ENCODE data around the gene ZC3H12A.
A peak's percentile ranks its signal among the peaks of the same experiment; 100 is the strongest.

DNA sequence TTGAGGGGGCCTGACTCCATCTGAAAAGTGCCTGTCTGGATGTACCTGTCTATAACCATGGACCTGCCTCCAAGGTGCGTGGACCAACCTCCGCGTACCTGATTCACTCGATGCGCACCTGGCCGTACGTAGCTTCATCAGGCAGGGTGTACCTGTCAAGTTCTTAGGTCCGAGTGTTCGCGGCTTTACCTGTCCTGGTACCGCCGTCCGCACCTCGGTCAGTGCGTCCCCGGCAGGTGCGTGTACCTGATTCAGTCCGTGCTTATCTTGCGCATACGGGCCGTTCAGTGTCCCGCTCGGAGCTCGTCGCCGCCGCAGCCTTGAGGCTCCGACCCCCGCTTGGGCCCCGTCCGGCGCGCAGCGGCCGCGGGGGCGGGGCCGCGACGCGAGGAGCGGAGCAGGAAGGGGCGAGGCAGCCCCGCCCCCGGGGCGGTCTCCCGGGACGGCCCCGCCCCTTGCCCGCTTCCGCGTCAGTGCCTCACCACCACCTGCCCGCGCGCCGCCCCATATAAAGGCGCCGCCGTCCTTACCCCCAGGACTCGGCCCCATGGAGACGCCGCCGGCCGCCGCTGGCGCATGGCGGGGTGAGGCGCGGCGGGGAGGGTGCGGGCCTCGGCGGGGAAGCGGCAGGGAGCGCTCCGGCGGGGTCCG lies at the start of gene ZC3H12A:
- TF ChIP-seq YY1 (IDR thresholded peaks at IDR 0.05; ENCODE audit: low read depth, low read length) (no peak), CBX5 (IDR thresholded peaks at IDR 0.05; ENCODE audit: low read depth, low read length) (no peak), HDAC2 (IDR thresholded peaks at IDR 0.05; ENCODE audit: borderline replicate concordance in 1 of 2, low read depth in 2 of 2, low read length in 2 of 2) (0 out of 4 replicates have a peak, but pooled peaks of 1 of the 2 experiments have one; percentile 61), MAFK (IDR thresholded peaks at IDR 0.05; ENCODE audit: low read depth, low read length) (no peak), CHD2 (IDR thresholded peaks at IDR 0.05; ENCODE audit: low read length) (no peak), TAF1 (IDR thresholded peaks at IDR 0.05; ENCODE audit: low read depth, low read length) (peak; percentile 75), CBX8 (IDR thresholded peaks at IDR 0.05; ENCODE audit: borderline replicate concordance, low read depth, low read length) (no peak)
- TF ChIP-seq, protein P1, sequence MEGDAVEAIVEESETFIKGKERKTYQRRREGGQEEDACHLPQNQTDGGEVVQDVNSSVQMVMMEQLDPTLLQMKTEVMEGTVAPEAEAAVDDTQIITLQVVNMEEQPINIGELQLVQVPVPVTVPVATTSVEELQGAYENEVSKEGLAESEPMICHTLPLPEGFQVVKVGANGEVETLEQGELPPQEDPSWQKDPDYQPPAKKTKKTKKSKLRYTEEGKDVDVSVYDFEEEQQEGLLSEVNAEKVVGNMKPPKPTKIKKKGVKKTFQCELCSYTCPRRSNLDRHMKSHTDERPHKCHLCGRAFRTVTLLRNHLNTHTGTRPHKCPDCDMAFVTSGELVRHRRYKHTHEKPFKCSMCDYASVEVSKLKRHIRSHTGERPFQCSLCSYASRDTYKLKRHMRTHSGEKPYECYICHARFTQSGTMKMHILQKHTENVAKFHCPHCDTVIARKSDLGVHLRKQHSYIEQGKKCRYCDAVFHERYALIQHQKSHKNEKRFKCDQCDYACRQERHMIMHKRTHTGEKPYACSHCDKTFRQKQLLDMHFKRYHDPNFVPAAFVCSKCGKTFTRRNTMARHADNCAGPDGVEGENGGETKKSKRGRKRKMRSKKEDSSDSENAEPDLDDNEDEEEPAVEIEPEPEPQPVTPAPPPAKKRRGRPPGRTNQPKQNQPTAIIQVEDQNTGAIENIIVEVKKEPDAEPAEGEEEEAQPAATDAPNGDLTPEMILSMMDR (IDR thresholded peaks at IDR 0.05; ENCODE audit: control extremely low read depth in 1 of 3, insufficient read depth in 1 of 3, low read depth in 1 of 3, low read length in 3 of 3), result no peak

Measured in H1 (cell line).